MCF 10A (cell line): ENCODE data around the gene MTG1. TPM values are rescaled to one million over a fixed set of nuclear protein-coding genes. Genes with fewer than 3 reads are reported as not detected.

Source experiments
- BruUV-seq: library from RNA; stranded (reverse); fragments of 400-500 nt; replicated peaks from 2 replicates; lab custom pipeline; 2021; lab: Mats Ljungman, UMichigan
- CTCF ChIA-PET: fragments of 300-600 bp; sonication (Branson Sonifier 250); formaldehyde crosslinking; extraction: SDS; loops from one replicate; lab custom pipeline; 2021; ENCODE audit warnings: antibody characterized with exemption, inconsistent platforms; lab: Yijun Ruan, JAX
- POLR2A ChIA-PET: fragments of 300-600, 350-650 bp; sonication (Branson Sonifier 250); formaldehyde crosslinking; extraction: SDS; loops from one replicate; lab custom pipeline; 2020; ENCODE audit warnings: antibody characterized with exemption, inconsistent platforms; lab: Yijun Ruan, JAX
- DNase-seq: peaks from one replicate; pipeline ENCODE4 v3.0.0-alpha.2; 2018; ENCODE audit not compliant: unreplicated experiment
- H3K27ac Mint-ChIP-seq: one replicate; pipeline ENCODE4 v1.8.0; 2022; ENCODE audit warnings: mild to moderate bottlenecking, low read depth, mixed read lengths; ENCODE audit not compliant: unreplicated experiment
- H3K27me3 Mint-ChIP-seq: one replicate; pipeline ENCODE4 v1.8.0; 2022; ENCODE audit warnings: mixed read lengths; ENCODE audit not compliant: insufficient read depth, unreplicated experiment
- H3K36me3 Mint-ChIP-seq: one replicate; pipeline ENCODE4 v1.8.0; 2022; ENCODE audit warnings: mild to moderate bottlenecking, moderate library complexity, mixed read lengths; ENCODE audit not compliant: insufficient read depth, unreplicated experiment
- H3K4me1 Mint-ChIP-seq: one replicate; pipeline ENCODE4 v1.8.0; 2022; ENCODE audit warnings: mixed read lengths; ENCODE audit not compliant: insufficient read depth, unreplicated experiment
- H3K4me3 Mint-ChIP-seq: one replicate; pipeline ENCODE4 v1.8.0; 2022; ENCODE audit warnings: mild to moderate bottlenecking, moderate library complexity, mixed read lengths; ENCODE audit not compliant: unreplicated experiment
- H3K9me3 Mint-ChIP-seq: one replicate; pipeline ENCODE4 v1.8.0; 2022; ENCODE audit warnings: mixed read lengths; ENCODE audit not compliant: unreplicated experiment
- CTCF ChIP-seq: fragments of 200-600 bp; IDR thresholded peaks from one replicate; pipeline ENCODE4 v1.8.0; 2022; ENCODE audit warnings: antibody characterized with exemption, mild to moderate bottlenecking; ENCODE audit not compliant: unreplicated experiment
- intact Hi-C: fragments of 100-400 bp; cut with micrococcal nuclease; formaldehyde crosslinking; loops from 2 replicates; pipeline ENCODE4 v1.14.1; 2022
- total RNA-seq: library from RNA; stranded (reverse); gene quantifications from 2 replicates; pipeline ENCODE4 v1.2.3, GENCODE V29; 2022

Gene MTG1
- total RNA-seq, 1 experiment from 2014 or later: 71.6 TPM

- no peak overlapping the region for H3K4me3 Mint-ChIP-seq
- TF ChIP-seq CTCF: no peak
- H3K36me3 Mint-ChIP-seq: no peaks in the 10 kb centered on the region
- H3K9me3 Mint-ChIP-seq: no peaks in the 10 kb centered on the region
- DNase-seq: no peak
- intact Hi-C loops: no loop called here
- H3K27me3 Mint-ChIP-seq: no peaks in the 10 kb centered on the region
- peaks cover 3% of the 10 kb centered on the region for H3K4me1 Mint-ChIP-seq
- no peak overlapping the region for H3K27ac Mint-ChIP-seq
- no TSS peak for BruUV-seq
- CTCF ChIA-PET: no interaction called here
- POLR2A ChIA-PET: interaction anchor here (0.6 kb wide), 1 partner anchor 33 kb away, joined by 6 read pairs; no protein-coding TSS in a partner anchor
These were observed 39.9 kb upstream of the MTG1 start for GRCh38 chr10:133353988-133354605.

GRCh38 chr10:133354672-133355240 is 39.2 kb upstream of the MTG1 start:
- intact Hi-C loops: no loop called here
- BruUV-seq: no TSS peak
- no peaks in the 10 kb centered on the region for H3K9me3 Mint-ChIP-seq
- H3K4me3 Mint-ChIP-seq: no peak overlapping the region
- no peaks in the 10 kb centered on the region for H3K36me3 Mint-ChIP-seq
- no peaks in the 10 kb centered on the region for H3K4me1 Mint-ChIP-seq
- no peak for DNase-seq
- ChIA-PET CTCF (no interaction called here), POLR2A (no interaction called here)
- H3K27ac Mint-ChIP-seq: no peak overlapping the region
- TF ChIP-seq CTCF: no peak
- no peaks in the 10 kb centered on the region for H3K27me3 Mint-ChIP-seq

DNA sequence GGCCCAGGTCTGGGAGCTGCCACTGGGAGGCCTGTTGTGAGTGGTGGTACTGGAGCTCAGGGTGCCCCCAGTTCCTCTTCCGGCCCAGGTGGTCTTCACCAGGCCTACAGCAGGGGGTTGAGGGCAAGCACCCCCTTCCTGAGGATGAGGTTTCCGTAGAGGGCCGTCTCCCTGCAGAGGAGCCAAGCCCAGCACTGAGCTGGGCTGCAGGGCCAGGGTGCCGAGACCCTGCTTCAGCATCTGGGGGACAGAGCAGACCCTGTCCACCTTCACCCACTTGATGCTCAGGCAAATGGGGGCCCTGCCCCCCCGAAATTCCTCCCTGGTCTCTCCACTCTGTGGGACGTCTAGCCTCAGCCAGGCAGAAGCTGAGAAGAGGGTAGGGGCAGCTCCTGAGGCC is 38.7 kb upstream of the MTG1 start:
- intact Hi-C loops: no loop called here
- Mint-ChIP-seq H3K4me1 (no peaks in the 10 kb centered on the region), H3K36me3 (no peaks in the 10 kb centered on the region), H3K9me3 (no peaks in the 10 kb centered on the region), H3K27ac (no peak overlapping the region), H3K4me3 (no peak overlapping the region), H3K27me3 (no peaks in the 10 kb centered on the region)
- no peak for TF ChIP-seq CTCF
- CTCF ChIA-PET: no interaction called here
- POLR2A ChIA-PET: no interaction called here
- no peak for DNase-seq
- no TSS peak for BruUV-seq

DNA sequence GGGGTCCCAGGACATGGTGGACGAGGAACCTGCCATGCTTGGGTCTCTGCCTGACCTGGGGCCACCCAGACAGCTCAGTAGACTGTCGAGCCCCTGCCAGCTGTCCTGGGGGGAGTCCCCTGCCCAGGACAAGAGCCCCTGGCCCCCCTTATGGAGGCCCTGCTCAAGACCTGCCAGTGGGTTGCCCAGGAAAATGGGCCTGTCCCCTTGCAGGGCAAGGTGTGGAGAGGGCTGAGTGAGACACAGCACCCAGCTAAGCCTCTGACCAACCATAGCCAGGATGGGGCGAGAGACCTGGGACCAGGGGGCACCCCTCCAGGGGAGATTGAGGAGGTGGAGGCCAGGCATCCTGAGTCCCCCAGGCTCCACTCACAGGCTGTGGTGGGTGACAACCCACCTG is 38.0 kb upstream of the MTG1 start:
- Mint-ChIP-seq H3K27me3 (no peaks in the 10 kb centered on the region), H3K4me1 (no peaks in the 10 kb centered on the region), H3K27ac (no peak overlapping the region), H3K4me3 (peak overlapping the region; percentile 68), H3K36me3 (peaks cover 2% of the 10 kb centered on the region), H3K9me3 (no peaks in the 10 kb centered on the region)
- no peak for TF ChIP-seq CTCF
- intact Hi-C loops: no loop called here
- ChIA-PET CTCF (interaction anchor here (1.3 kb wide), 1 partner anchor 26 kb away, joined by 4 read pairs; no protein-coding TSS in a partner anchor), POLR2A (no interaction called here)
- DNase-seq: no peak
- BruUV-seq: no TSS peak
